Measurements from ENCODE around the gene SIRPG. TPM values are rescaled to one million over a fixed set of nuclear protein-coding genes. Genes with fewer than 3 reads are reported as not detected.
A peak's percentile ranks its signal among the peaks of the same experiment; 100 is the strongest.
"Not testable (repeated sequence)": the region's sequence is repeated elsewhere in the genome, so short reads cannot be mapped to it uniquely, and the experiment has no call there.

The SIRPG gene
- total RNA-seq (10 to 100 TPM; 32.4 to 34.9 TPM), polyA plus RNA-seq (100 to 1,000 TPM; 136 to 211 TPM)

GRCh38 chr20:1657556-1658334 lies at the start of gene SIRPG:
SIRPG (minus strand) TSS chr20:1657779; CDS start chr20:1657714, 65 bp downstream.
- Histone ChIP-seq H3K4me1 (ENCODE audit: insufficient read depth, low read length) (peaks cover 96% of the 10 kb centered on the region), H3K27me3 (ENCODE audit: insufficient read depth, low read length) (no peaks in the 10 kb centered on the region), H3K27ac (ENCODE audit: low read depth, low read length) (peak within 1 kb of the TSS; percentile 78), H3K9me3 (ENCODE audit: control insufficient read depth in 1 of 2, low read length in 2 of 2) (no peaks in the 10 kb centered on the region), H3K4me3 (ENCODE audit: low read length in 2 of 2) (peak within 1 kb of the TSS; percentile 60 to 79), H3K36me3 (ENCODE audit: insufficient read depth, low read length) (peaks cover 4% of the 10 kb centered on the region)
- peak within 1 kb of the TSS; percentile 89 to 96 (median 95) for H3K27ac Mint-ChIP-seq
- no peaks in the 10 kb centered on the region for H3K27me3 Mint-ChIP-seq
- ChIA-PET POLR2A (ENCODE audit: partially characterized antibody) (interaction anchor here (0.7 to 6.1 kb wide), 6 partner anchors 8 to 34 kb away, joined by 3 to 37 read pairs (median 6); no protein-coding TSS in a partner anchor), CTCF (ENCODE audit: partially characterized antibody) (no interaction called here)
- H3K4me1 Mint-ChIP-seq, result peaks cover 71 to 93% (median 85%) of the 10 kb centered on the region in 4 donors
- H3K36me3 Mint-ChIP-seq, result peaks cover 18 to 31% of the 10 kb centered on the region in 2 donors
- peak within 1 kb of the TSS; percentile 87 to 97 (median 92) for H3K4me3 Mint-ChIP-seq
- intact Hi-C loops (cut with micrococcal nuclease), result loop anchor here (1.0 to 5.0 kb wide), 3 partner anchors 8 to 75 kb away; no protein-coding TSS in a partner anchor
- DNase-seq, result peak in 3 of 5 donors; percentile 37 to 45 (median 39)
- H3K9me3 Mint-ChIP-seq, result peaks cover 0 to 12% (median 3%) of the 10 kb centered on the region in 8 donors

DNA sequence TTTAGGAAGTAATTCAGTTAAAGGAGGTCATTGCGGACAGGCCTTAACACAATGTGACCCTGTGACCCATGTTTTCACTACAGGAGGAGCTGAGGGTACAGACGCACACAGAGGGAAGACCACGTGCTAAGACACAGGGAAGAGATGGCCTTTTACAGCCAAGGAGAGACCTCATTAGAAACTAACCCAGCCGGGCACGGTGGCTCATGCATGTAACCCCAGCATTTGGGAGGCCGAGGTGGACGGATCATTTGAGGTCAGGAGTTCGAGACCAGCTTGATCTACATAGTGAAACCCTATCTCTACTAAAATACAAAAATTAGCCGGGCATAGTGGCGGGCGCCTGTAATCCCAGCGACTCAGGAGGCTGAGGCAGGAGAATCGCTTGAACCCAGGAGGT lies 49.3 kb upstream of the SIRPG start:
- peak overlapping the region in 1 of 7 donors; percentile 31 for H3K27ac Mint-ChIP-seq

DNA sequence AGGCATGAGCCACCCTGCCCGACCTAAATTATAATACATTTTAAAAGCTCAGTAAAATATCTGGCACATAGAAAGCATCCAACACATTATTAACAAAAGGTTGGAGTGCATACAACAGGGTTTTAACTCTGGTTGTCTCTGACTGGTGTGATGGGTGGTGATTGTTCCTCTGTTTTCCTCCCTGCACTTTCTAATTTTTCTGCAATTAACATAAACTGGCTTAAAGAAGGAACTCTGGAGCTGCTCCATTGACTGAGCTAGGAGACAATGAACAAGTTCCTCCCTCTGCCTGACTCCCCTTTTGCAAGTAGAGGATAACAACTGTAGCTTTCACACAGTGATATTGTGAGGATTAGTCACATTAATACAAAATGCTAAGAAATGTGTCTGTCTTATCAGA lies 48.5 kb upstream of the SIRPG start:
- Histone ChIP-seq H3K27ac (ENCODE audit: low read depth, low read length) (no peak overlapping the region), H3K27me3 (ENCODE audit: insufficient read depth, low read length) (no peaks in the 10 kb centered on the region), H3K4me3 (ENCODE audit: low read length in 2 of 2) (no peak overlapping the region), H3K9me3 (ENCODE audit: control insufficient read depth in 1 of 2, low read length in 2 of 2) (no peaks in the 10 kb centered on the region), H3K36me3 (ENCODE audit: insufficient read depth, low read length) (no peaks in the 10 kb centered on the region), H3K4me1 (ENCODE audit: insufficient read depth, low read length) (peaks cover 12% of the 10 kb centered on the region)
- Mint-ChIP-seq H3K27ac (no peak overlapping the region), H3K36me3 (peaks cover 0 to 3% of the 10 kb centered on the region in 2 donors), H3K9me3 (peaks cover 0 to 13% (median 2%) of the 10 kb centered on the region in 8 donors), H3K4me1 (peaks cover 5 to 17% (median 12%) of the 10 kb centered on the region in 4 donors), H3K4me3 (no peak overlapping the region), H3K27me3 (peaks cover 0 to 1% of the 10 kb centered on the region in 2 donors)
- intact Hi-C loops (cut with micrococcal nuclease), result no loop called here
- ChIA-PET CTCF (ENCODE audit: partially characterized antibody) (no interaction called here), POLR2A (ENCODE audit: partially characterized antibody) (no interaction called here)
- DNase-seq, result no peak

More for the DNA sequence above, 49.3 kb upstream of the SIRPG start:
- H3K27ac ChIP-seq (ENCODE audit: low read depth, low read length); H3K27me3 Mint-ChIP-seq; H3K9me3 ChIP-seq (ENCODE audit: control insufficient read depth in 1 of 2, low read length in 2 of 2); DNase-seq; H3K4me3 Mint-ChIP-seq; intact Hi-C loops (cut with micrococcal nuclease); H3K36me3 ChIP-seq (ENCODE audit: insufficient read depth, low read length); CTCF ChIA-PET (ENCODE audit: partially characterized antibody); H3K36me3 Mint-ChIP-seq; POLR2A ChIA-PET (ENCODE audit: partially characterized antibody); H3K4me3 ChIP-seq (ENCODE audit: low read length in 2 of 2); H3K27me3 ChIP-seq (ENCODE audit: insufficient read depth, low read length): not testable (repeated sequence)
- H3K9me3 Mint-ChIP-seq, result peaks cover 0 to 13% (median 2%) of the 10 kb centered on the region in 8 donors
- peaks cover 12% of the 10 kb centered on the region for H3K4me1 ChIP-seq (ENCODE audit: insufficient read depth, low read length)
- H3K4me1 Mint-ChIP-seq, result peaks cover 5 to 17% (median 12%) of the 10 kb centered on the region in 4 donors

DNA sequence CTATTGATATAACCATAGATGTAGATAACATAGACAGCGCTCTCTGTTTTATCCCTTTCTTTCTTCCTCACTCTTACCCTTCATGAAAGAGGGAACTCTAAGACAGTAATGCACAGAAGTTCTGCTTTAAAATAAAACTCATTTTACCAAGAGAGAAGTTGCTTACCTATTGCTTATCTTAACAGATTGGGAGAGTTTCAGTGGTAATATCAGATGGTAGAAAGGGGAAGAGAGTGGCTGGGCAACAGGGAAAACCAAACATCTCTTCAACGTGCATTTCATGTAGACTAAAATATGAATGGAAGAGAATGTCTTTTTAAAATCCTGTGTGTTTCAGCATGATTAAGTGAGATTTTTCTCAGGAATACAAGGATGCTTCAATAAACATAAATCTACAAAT lies 45.3 kb upstream of the SIRPG start:
- Mint-ChIP-seq H3K27ac (no peak overlapping the region), H3K9me3 (peaks cover 0 to 7% (median 3%) of the 10 kb centered on the region in 8 donors), H3K27me3 (peaks cover 0 to 1% of the 10 kb centered on the region in 2 donors), H3K36me3 (peaks cover 0 to 3% of the 10 kb centered on the region in 2 donors), H3K4me3 (no peak overlapping the region), H3K4me1 (peaks cover 2 to 17% (median 8%) of the 10 kb centered on the region in 4 donors)
- ChIA-PET CTCF (ENCODE audit: partially characterized antibody) (no interaction called here), POLR2A (ENCODE audit: partially characterized antibody) (no interaction called here)
- no peak for DNase-seq
- Histone ChIP-seq H3K4me3 (ENCODE audit: low read length in 2 of 2) (no peak overlapping the region), H3K36me3 (ENCODE audit: insufficient read depth, low read length) (no peaks in the 10 kb centered on the region), H3K9me3 (ENCODE audit: control insufficient read depth in 1 of 2, low read length in 2 of 2) (no peaks in the 10 kb centered on the region), H3K4me1 (ENCODE audit: insufficient read depth, low read length) (peaks cover 4% of the 10 kb centered on the region), H3K27ac (ENCODE audit: low read depth, low read length) (no peak overlapping the region), H3K27me3 (ENCODE audit: insufficient read depth, low read length) (no peaks in the 10 kb centered on the region)
- intact Hi-C loops (cut with micrococcal nuclease), result no loop called here

DNA sequence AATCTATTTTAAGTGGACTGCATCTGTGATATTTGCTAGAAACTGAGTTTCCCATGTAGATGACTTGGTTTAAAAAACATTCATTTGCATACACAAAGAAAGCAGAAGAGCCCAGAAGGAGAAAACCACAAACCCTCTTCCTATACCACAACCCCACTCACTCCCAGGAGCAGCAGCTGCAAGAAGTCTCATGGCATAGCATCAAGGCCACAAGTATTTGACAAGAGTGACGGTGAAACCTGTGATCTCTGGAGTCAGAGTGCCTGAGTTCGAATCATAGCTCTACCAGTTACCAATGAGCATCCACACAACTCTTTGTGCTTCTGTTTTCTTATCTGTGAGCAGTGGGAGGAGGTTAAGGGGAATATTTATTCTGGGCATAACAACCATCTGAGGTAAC lies 44.7 kb upstream of the SIRPG start:
- H3K27me3 Mint-ChIP-seq, result peaks cover 0 to 1% of the 10 kb centered on the region in 2 donors
- H3K4me1 ChIP-seq (ENCODE audit: insufficient read depth, low read length), result peaks cover 3% of the 10 kb centered on the region
- H3K9me3 Mint-ChIP-seq, result peaks cover 0 to 7% (median 3%) of the 10 kb centered on the region in 8 donors
- H3K4me3 ChIP-seq (ENCODE audit: low read length in 2 of 2), result no peak overlapping the region
- peaks cover 0 to 3% of the 10 kb centered on the region in 2 donors for H3K36me3 Mint-ChIP-seq
- intact Hi-C loops (cut with micrococcal nuclease), result no loop called here
- H3K27me3 ChIP-seq (ENCODE audit: insufficient read depth, low read length), result no peaks in the 10 kb centered on the region
- no peak overlapping the region for H3K27ac ChIP-seq (ENCODE audit: low read depth, low read length)
- CTCF ChIA-PET (ENCODE audit: partially characterized antibody), result no interaction called here
- POLR2A ChIA-PET (ENCODE audit: partially characterized antibody), result no interaction called here
- no peaks in the 10 kb centered on the region for H3K9me3 ChIP-seq (ENCODE audit: control insufficient read depth in 1 of 2, low read length in 2 of 2)
- DNase-seq, result no peak
- H3K4me3 Mint-ChIP-seq, result no peak overlapping the region
- no peak overlapping the region for H3K27ac Mint-ChIP-seq
- H3K36me3 ChIP-seq (ENCODE audit: insufficient read depth, low read length), result no peaks in the 10 kb centered on the region
- H3K4me1 Mint-ChIP-seq, result peaks cover 3 to 16% (median 7%) of the 10 kb centered on the region in 4 donors

GRCh38 chr20:1700990-1701389 lies 43.4 kb upstream of the SIRPG start:
- H3K36me3 Mint-ChIP-seq, result peaks cover 0 to 3% of the 10 kb centered on the region in 2 donors
- no peak for DNase-seq
- Histone ChIP-seq H3K27me3 (ENCODE audit: insufficient read depth, low read length) (no peaks in the 10 kb centered on the region), H3K36me3 (ENCODE audit: insufficient read depth, low read length) (no peaks in the 10 kb centered on the region), H3K4me3 (ENCODE audit: low read length in 2 of 2) (no peak overlapping the region), H3K9me3 (ENCODE audit: control insufficient read depth in 1 of 2, low read length in 2 of 2) (no peaks in the 10 kb centered on the region), H3K27ac (ENCODE audit: low read depth, low read length) (no peak overlapping the region), H3K4me1 (ENCODE audit: insufficient read depth, low read length) (peaks cover 16% of the 10 kb centered on the region)
- no peak overlapping the region for H3K27ac Mint-ChIP-seq
- H3K4me3 Mint-ChIP-seq, result no peak overlapping the region
- peaks cover 0 to 7% (median 3%) of the 10 kb centered on the region in 8 donors for H3K9me3 Mint-ChIP-seq
- ChIA-PET CTCF (ENCODE audit: partially characterized antibody) (interaction anchor here (1.5 kb wide), 1 partner anchor 34 kb away, joined by 3 read pairs; no protein-coding TSS in a partner anchor), POLR2A (ENCODE audit: partially characterized antibody) (no interaction called here)
- H3K4me1 Mint-ChIP-seq, result peaks cover 16 to 24% (median 17%) of the 10 kb centered on the region in 4 donors
- peaks cover 0 to 1% of the 10 kb centered on the region in 2 donors for H3K27me3 Mint-ChIP-seq
- intact Hi-C loops (cut with micrococcal nuclease), result no loop called here

DNA sequence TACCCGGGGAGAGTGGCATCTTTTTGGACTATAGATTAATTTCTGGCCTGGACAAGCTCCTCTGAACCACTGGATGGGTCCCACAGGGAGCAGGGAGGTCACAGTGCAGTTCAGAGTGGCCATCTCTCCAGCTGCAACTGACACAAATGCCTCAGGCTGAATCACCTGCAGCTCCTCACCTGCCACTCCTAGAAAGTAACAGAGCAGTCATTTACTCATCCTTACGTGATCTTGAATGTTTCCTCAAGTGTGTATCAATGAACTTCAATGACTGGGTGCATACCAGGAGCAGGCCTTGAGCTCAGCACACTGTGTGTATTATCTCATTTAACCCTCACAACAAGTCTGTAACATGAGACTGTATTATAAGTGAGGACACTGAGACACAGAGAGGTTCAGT lies 40.0 kb upstream of the SIRPG start:
- H3K4me1 ChIP-seq (ENCODE audit: insufficient read depth, low read length), result peaks cover 18% of the 10 kb centered on the region
- Mint-ChIP-seq H3K27ac (peak overlapping the region in 2 of 7 donors; percentile 2 to 22), H3K36me3 (peaks cover 0 to 3% of the 10 kb centered on the region in 2 donors), H3K9me3 (peaks cover 0 to 3% (median 0%) of the 10 kb centered on the region in 8 donors), H3K4me1 (peaks cover 18 to 36% (median 23%) of the 10 kb centered on the region in 4 donors), H3K27me3 (peaks cover 0 to 1% of the 10 kb centered on the region in 2 donors), H3K4me3 (no peak overlapping the region)
- ChIA-PET CTCF (ENCODE audit: partially characterized antibody) (no interaction called here), POLR2A (ENCODE audit: partially characterized antibody) (no interaction called here)
- no peaks in the 10 kb centered on the region for H3K27me3 ChIP-seq (ENCODE audit: insufficient read depth, low read length)
- no peaks in the 10 kb centered on the region for H3K9me3 ChIP-seq (ENCODE audit: control insufficient read depth in 1 of 2, low read length in 2 of 2)
- no peak overlapping the region for H3K4me3 ChIP-seq (ENCODE audit: low read length in 2 of 2)
- H3K36me3 ChIP-seq (ENCODE audit: insufficient read depth, low read length), result no peaks in the 10 kb centered on the region
- no peak overlapping the region for H3K27ac ChIP-seq (ENCODE audit: low read depth, low read length)
- intact Hi-C loops (cut with micrococcal nuclease), result no loop called here
- DNase-seq, result no peak
